ENCODE data around the gene FCHSD1. TPM values are rescaled to one million over a fixed set of nuclear protein-coding genes. Genes with fewer than 3 reads are reported as not detected.

The FCHSD1 gene
- total and polyA plus RNA-seq, 2 donors (not counting 1 experiment from before 2014, with no cell fraction given): 123 to 193 TPM

DNA sequence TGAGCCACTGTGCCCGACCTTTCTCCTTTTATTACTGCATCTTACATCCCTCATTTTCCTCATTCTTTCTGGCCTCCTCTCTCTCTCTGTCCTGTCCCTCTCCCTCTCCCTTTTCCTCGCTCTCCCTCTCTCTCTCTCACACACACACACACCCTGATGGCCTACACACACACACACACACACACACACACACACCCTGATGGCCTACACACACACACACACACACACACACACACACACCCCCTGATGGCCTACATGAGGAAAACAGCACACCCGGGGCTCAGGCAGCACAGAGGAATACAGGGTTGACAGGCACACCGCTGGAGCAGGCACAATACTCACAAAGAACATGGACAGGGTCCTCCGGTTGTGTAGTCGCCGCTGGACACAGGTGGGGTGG is 3.8 kb upstream of the FCHSD1 start:
- intact Hi-C loops (cut with micrococcal nuclease): loop anchor here (10.0 kb wide), 1 partner anchor 450 kb away; the partner anchor contains the start of gene NDFIP1
- Histone ChIP-seq H3K9me3 (ENCODE audit: control extremely low read depth in 1 of 3, control insufficient read depth in 2 of 3, insufficient read depth in 1 of 3, low read length in 2 of 3) (peaks cover 0 to 6% (median 0%) of the 10 kb centered on the region in 3 donors), H3K9ac (ENCODE audit: low read length) (no peak overlapping the region), H3K79me2 (ENCODE audit: control insufficient read depth, insufficient read depth, low read length) (peaks cover 8% of the 10 kb centered on the region), H3K27ac (ENCODE audit: low read length in 2 of 2) (no peak overlapping the region), H3K4me2 (replicated peaks; ENCODE audit: low read depth, low read length, poor library complexity, severe bottlenecking) (no peak overlapping the region), H3K36me3 (replicated peaks in 1 of 2; ENCODE audit: control extremely low read depth in 1 of 2, control insufficient read depth in 1 of 2, extremely low read depth in 1 of 2, insufficient read depth in 2 of 2, low read length in 1 of 2) (no peaks in the 10 kb centered on the region), H2AFZ (ENCODE audit: insufficient read depth, low read depth, low read length, poor library complexity, severe bottlenecking) (no peak overlapping the region), H3K4me3 (ENCODE audit: control extremely low read depth in 1 of 5, extremely low read depth in 1 of 5, insufficient read depth in 1 of 5, low read depth in 2 of 5, low read length in 4 of 5) (no peak overlapping the region), H3K27me3 (replicated peaks in 1 of 4; ENCODE audit: control extremely low read depth in 1 of 4, control insufficient read depth in 3 of 4, insufficient read depth in 4 of 4, low read length in 3 of 4) (peaks cover 0 to 8% (median 1%) of the 10 kb centered on the region in 4 experiments), H4K20me1 (ENCODE audit: control insufficient read depth, insufficient read depth, low read length, poor library complexity, severe bottlenecking) (no peaks in the 10 kb centered on the region), H3K4me1 (ENCODE audit: control insufficient read depth in 2 of 2, insufficient read depth in 2 of 2, low read length in 2 of 2) (peaks cover 14 to 17% of the 10 kb centered on the region in 2 donors)
- TF ChIP-seq EZH2 (IDR thresholded peaks at IDR 0.05; ENCODE audit: borderline replicate concordance, insufficient read depth, low read depth, low read length, poor library complexity, severe bottlenecking): no peak
- TF ChIP-seq, protein P1, sequence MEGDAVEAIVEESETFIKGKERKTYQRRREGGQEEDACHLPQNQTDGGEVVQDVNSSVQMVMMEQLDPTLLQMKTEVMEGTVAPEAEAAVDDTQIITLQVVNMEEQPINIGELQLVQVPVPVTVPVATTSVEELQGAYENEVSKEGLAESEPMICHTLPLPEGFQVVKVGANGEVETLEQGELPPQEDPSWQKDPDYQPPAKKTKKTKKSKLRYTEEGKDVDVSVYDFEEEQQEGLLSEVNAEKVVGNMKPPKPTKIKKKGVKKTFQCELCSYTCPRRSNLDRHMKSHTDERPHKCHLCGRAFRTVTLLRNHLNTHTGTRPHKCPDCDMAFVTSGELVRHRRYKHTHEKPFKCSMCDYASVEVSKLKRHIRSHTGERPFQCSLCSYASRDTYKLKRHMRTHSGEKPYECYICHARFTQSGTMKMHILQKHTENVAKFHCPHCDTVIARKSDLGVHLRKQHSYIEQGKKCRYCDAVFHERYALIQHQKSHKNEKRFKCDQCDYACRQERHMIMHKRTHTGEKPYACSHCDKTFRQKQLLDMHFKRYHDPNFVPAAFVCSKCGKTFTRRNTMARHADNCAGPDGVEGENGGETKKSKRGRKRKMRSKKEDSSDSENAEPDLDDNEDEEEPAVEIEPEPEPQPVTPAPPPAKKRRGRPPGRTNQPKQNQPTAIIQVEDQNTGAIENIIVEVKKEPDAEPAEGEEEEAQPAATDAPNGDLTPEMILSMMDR (IDR thresholded peaks at IDR 0.05): no peak
- H3K4me3 Mint-ChIP-seq: no peak overlapping the region
- WGBS (ENCODE audit: insufficient coverage): 90% methylated on average over 5 of the region's 7 CpGs
- ATAC-seq (ENCODE audit: low read depth): no peak
- POLR2A ChIA-PET: interaction anchor here (0.7 kb wide), 1 partner anchor 8 kb away, joined by 3 read pairs; no protein-coding TSS in a partner anchor
- peaks cover 21% of the 10 kb centered on the region for H3K27me3 Mint-ChIP-seq
- CTCF ChIA-PET: interaction anchor here (0.7 to 2.1 kb wide), 5 partner anchors 10 to 97 kb away, joined by 3 to 6 read pairs (median 4); no protein-coding TSS in a partner anchor
- H3K9me3 Mint-ChIP-seq (ENCODE audit: insufficient read depth): no peaks in the 10 kb centered on the region
- H3K4me1 Mint-ChIP-seq: peaks cover 26% of the 10 kb centered on the region
- no peak for DNase-seq
- no peak overlapping the region for H3K27ac Mint-ChIP-seq

DNA sequence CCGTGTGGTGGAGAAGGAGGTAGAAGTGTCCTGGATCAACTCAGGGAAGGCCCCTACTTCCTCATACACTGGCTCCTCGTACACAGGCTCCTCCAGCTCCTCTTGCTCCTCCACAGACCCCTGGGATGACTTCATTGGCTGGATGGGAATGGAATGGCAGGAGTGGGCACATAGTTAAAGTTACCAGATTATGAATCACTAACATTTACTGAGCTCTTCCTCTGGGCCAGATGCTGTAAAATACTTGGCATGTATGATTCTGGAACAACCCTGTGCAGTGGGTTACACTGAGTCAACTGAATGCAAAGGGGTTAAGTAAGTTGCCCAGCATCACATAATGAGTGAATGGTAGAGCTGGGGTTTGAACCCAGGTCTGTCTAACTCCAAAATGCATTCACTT is 3.1 kb upstream of the FCHSD1 start:
- no peak for DNase-seq
- peaks cover 14 to 22% of the 10 kb centered on the region in 2 donors for H3K4me1 ChIP-seq (ENCODE audit: control insufficient read depth in 2 of 2, insufficient read depth in 2 of 2, low read length in 2 of 2)

More for the DNA sequence above, 3.1 kb upstream of the FCHSD1 start:
- Mint-ChIP-seq H3K27ac (no peak overlapping the region), H3K27me3 (peaks cover 21% of the 10 kb centered on the region), H3K4me3 (no peak overlapping the region), H3K9me3 (ENCODE audit: insufficient read depth) (no peaks in the 10 kb centered on the region), H3K4me1 (peaks cover 33% of the 10 kb centered on the region)
- H3K36me3 ChIP-seq (replicated peaks in 1 of 2; ENCODE audit: control extremely low read depth in 1 of 2, control insufficient read depth in 1 of 2, extremely low read depth in 1 of 2, insufficient read depth in 2 of 2, low read length in 1 of 2): no peaks in the 10 kb centered on the region
- intact Hi-C loops (cut with micrococcal nuclease): loop anchor here (10.0 kb wide), 1 partner anchor 451 kb away; the partner anchor contains the start of gene NDFIP1
- peaks cover 8% of the 10 kb centered on the region for H3K79me2 ChIP-seq (ENCODE audit: control insufficient read depth, insufficient read depth, low read length)
- no peak for ATAC-seq (ENCODE audit: low read depth)
- no peak overlapping the region for H3K27ac ChIP-seq (ENCODE audit: low read length in 2 of 2)
- peaks cover 0 to 8% (median 1%) of the 10 kb centered on the region in 4 experiments for H3K27me3 ChIP-seq (replicated peaks in 1 of 4; ENCODE audit: control extremely low read depth in 1 of 4, control insufficient read depth in 3 of 4, insufficient read depth in 4 of 4, low read length in 3 of 4)
- TF ChIP-seq EZH2 (IDR thresholded peaks at IDR 0.05; ENCODE audit: borderline replicate concordance, insufficient read depth, low read depth, low read length, poor library complexity, severe bottlenecking): no peak
- TF ChIP-seq, protein P1 (IDR thresholded peaks at IDR 0.05): no peak
- no peak overlapping the region for H3K4me3 ChIP-seq (ENCODE audit: control extremely low read depth in 1 of 5, extremely low read depth in 1 of 5, insufficient read depth in 1 of 5, low read depth in 2 of 5, low read length in 4 of 5)
- H2AFZ ChIP-seq (ENCODE audit: insufficient read depth, low read depth, low read length, poor library complexity, severe bottlenecking): no peak overlapping the region
- H3K9me3 ChIP-seq (ENCODE audit: control extremely low read depth in 1 of 3, control insufficient read depth in 2 of 3, insufficient read depth in 1 of 3, low read length in 2 of 3): peaks cover 0 to 1% (median 0%) of the 10 kb centered on the region in 3 donors
- no peaks in the 10 kb centered on the region for H4K20me1 ChIP-seq (ENCODE audit: control insufficient read depth, insufficient read depth, low read length, poor library complexity, severe bottlenecking)
- no CpG with 5 or more reads among the region's 2 CpGs for WGBS (ENCODE audit: insufficient coverage)
- no peak overlapping the region for H3K9ac ChIP-seq (ENCODE audit: low read length)
- ChIA-PET CTCF (interaction anchor here (0.7 to 2.1 kb wide), 7 partner anchors 10 to 307 kb away, joined by 3 to 6 read pairs (median 3); no protein-coding TSS in a partner anchor), POLR2A (interaction anchor here (0.7 kb wide), 2 partner anchors 9 to 168 kb away, joined by 3 to 4 read pairs; no protein-coding TSS in a partner anchor)
- no peak overlapping the region for H3K4me2 ChIP-seq (replicated peaks; ENCODE audit: low read depth, low read length, poor library complexity, severe bottlenecking)

Data from B cell (primary cell).